HG02571 (cell line): ENCODE results near the gene ARMS2.

Source experiments
- ATAC-seq: cut with Tn5 transposase; IDR thresholded peaks from one replicate; pipeline ENCODE4 v1.9.1; 2021; ENCODE audit warnings: mild to moderate bottlenecking, moderate library complexity; ENCODE audit not compliant: unreplicated experiment

Gene ARMS2

DNA sequence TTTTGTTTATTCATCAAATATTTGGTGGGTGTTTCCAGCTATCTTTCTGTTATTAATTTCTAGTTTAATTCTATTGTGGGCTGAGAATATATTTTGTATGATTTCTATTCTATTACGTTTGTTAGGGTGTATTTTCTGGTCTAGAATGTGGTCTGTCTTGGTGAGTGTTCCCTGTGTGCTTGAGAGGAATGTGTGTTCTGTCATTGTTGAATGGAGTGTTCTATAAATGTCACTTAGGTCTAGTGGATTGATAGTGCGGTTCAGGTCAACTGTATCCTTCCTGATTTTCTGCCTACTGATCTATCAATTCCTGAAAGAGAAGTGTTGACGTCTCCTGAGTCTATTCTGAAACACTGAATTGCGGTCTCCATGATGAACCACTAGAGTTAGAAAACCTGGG is 15.4 kb downstream of the ARMS2 start:
- no peak for ATAC-seq

DNA sequence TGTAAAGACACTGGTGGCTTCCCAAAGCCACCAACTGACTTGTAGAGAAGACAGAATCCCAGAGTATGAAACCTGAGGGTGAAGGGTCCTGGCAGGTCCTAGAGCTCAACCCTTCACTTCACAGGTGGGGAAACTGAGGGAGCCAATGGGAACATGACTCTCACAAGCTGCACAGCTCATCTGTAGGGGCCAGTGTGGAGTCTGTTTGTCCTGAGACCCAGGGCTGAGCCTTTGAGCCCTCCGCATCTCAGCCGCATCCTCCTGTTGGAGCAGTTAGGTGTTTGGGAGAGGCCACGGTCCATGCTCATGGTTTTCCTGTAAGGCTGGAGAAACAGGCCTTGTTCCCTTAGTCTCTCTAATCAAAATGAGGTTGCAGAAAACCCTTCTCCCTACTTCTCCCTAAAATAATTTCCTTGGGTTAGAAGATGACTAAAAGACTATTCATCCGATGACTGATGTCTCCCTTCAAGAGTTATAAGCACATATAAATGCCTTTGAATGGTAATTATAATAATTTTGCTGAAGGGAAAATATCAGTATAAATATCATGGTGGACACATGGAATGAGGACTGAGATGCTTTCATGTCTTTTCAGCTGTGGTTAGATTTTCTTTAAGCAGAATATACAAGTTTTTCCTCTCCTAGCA is 17.2 kb downstream of the ARMS2 start:
- no peak for ATAC-seq

DNA sequence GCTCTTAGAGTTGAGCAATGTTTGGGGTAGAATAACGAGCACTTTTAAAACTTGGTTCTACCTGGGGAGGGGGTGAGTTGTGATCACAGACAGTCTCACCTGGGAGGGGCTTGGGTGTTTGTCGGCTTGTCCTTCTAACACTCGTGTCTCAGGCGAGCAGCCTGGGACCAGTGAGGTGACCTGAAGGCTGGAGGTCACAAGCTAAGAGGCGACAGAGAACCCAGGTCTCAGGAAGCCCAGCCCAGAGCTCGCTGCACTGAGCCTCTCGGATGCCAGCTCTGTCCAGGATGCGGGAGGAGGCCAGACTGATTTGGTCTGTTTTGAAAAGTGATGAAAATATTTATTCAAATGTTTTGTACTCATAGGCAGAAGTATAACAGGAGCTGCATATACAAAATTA is 18.7 kb downstream of the ARMS2 start:
- no peak for ATAC-seq

DNA sequence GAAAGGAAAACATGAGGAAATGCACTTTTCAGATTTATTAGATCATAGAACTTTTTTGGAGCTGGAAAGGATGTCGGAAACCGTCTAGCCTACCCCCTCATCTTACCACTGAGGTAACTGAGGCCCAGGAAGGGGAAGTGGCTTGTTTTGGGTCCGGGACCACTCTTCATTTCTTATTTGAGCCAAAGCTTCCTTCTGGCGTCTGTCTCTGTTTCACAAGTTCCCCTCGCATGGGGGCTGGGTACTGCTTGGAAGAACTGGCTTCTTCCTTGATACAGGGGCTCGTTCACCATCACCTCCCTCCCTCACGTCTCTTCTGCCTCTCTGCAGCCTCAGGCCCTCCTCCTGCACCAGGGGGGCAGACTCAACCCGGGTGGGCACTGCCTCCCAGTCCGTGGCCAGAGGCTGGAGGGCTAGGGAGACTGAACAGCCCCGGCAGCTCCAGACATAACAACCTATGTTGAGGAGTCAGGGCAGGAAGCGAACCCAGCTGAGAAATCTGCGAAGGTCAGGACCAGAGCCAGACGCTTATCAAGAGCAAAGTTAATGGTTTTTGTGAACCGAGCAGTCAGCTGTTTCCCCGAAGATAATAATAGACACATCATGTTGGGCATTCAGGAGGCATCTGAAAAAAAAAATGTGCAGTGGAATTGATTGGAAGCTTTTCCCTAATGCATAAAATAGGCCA is 19.8 kb downstream of the ARMS2 start:
- ATAC-seq: no peak

DNA sequence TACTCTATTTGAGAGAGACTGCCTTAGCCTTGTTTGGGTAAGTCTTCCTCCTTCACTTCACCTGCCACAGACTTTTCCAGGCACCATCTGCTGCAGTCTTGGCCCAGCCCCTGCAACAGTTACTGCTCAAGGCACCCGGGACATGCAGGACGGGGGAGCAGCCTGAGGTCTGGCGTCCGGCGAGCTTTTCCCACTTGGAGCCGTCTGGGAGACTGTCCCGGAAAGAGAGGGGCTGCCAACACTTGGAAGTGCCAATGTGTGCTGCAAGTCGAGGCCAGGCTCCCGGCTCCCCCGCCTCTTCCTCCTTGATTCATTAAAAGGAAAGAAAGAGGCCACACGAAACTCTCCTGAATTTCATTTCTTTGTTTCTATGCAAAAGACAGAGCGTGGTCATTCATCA is 20.6 kb downstream of the ARMS2 start:
- ATAC-seq: no peak

DNA sequence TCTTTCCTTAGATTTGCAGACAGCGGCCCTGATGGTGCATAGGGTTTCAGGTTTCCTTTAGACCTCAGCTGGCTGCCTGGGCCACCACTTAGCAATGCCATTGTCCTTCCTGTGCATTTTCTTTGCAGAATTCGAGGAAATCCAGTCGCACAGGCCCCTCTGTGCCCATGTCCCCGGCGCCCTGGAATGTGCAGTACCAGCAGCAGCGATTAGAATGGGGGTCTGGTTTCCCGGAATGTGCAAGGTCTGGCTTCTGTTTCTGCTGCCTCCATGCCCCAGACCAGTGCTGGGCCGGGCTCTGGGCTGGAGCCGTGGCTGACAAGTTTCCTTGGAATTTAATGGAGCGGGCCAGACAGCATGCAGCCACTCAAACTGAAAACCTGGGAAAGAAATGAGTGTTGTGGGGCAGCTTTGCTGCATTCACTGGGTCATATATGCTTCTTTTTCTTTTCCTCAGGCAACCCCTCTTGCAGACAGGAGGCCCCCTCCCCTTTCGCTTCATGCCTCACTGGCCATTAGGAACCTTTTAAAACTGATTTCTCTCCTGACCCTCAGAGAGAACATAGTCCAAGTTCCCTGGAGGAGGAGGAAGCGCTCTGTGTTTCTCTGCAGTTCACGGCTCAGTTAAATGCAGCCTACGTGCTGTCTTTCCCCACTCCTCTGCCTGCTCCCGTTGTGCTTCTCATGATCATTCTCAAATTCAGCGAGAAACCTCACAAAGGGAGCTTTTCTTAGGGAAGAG is 21.3 kb downstream of the ARMS2 start:
- ATAC-seq: no peak

DNA sequence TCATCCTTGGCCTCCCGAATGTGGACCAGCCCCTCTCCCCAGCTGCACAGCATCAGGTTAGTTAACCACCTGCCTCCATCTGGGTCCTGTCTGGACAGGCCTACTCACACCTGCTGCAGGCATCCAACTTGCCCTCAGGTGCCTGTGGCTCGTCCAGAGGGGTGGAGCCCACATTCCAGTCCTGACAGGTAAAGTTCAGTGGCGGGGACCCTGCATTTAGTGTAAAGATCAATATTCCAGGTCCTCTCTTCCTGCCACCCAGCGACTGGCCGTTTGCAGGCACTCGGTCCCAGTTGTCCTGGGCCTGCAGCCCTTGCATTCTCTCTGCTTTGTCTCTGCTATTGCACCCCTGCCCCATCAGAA is 21.9 kb downstream of the ARMS2 start:
- ATAC-seq: no peak

DNA sequence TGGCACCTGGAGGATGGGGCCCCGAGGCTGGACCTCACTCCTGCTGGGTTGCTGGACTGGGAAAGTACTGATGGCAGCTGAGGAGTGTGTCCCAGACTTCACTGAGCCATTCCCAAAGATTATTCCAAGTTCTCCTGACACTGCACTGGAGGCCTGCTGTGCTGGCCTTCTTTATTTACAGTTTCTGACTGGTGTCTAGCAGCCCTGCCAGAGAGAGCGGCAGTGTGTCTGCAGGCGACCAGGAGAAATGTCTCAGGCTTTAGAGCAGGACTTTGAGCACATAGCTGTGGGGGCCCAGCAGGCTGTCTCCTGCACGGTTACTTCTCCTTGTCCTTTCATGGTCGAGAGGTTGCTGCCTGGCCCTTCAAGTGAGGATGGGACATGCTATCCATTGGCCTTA is 23.0 kb downstream of the ARMS2 start:
- no peak for ATAC-seq

DNA sequence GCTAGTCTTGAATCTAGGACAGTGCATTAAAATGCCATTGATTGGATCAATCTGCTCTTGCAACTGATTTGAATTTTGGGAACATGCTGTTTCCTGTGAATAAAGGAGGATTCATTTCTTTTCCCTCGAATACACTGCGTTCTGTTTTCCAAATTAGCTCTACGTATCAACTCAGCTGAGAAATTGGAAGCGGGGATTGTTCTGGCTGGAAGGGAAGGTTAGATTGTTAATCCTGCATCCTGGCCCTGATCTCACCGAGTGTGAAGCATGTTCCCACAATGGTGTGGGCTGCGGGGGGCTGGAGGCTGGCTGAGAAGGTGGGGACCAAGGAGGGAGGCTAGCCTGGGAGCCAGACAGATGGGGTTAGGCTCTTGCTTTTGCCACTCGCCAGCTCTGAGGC is 24.5 kb downstream of the ARMS2 start:
- no peak for ATAC-seq

DNA sequence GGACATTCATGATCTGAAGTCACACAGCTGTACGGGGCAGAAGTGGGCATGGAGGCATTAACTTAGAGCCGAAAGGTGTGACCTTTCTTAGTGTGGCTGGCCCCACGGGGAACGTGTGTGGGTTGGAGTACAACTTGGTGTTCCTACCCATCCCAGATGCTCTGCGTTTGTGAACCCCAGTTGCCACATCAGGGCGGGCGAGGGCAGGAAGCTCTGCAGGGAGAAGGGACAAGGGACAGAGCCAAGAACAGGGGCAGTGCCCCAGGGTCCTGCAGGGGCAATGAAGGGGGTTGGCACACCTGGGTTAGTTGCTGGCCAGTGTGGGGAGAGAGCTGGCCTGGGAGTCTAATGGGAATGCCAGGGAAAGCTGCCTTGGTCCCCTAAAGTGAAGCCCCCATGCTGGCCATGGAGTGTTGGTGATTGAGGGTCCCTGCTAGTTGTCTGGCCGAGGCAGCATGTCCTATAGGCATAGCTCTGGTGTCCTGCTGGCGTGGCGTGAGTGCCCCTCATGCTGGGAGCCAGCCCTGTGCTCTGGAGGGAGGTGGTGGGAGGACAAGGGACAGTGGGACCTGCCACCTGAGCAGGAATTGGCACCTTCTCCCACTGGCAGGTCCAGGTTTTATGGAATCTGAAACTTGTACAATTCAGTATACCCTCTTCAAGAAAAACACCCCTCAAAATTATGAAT is 25.8 kb downstream of the ARMS2 start:
- ATAC-seq: no peak

DNA sequence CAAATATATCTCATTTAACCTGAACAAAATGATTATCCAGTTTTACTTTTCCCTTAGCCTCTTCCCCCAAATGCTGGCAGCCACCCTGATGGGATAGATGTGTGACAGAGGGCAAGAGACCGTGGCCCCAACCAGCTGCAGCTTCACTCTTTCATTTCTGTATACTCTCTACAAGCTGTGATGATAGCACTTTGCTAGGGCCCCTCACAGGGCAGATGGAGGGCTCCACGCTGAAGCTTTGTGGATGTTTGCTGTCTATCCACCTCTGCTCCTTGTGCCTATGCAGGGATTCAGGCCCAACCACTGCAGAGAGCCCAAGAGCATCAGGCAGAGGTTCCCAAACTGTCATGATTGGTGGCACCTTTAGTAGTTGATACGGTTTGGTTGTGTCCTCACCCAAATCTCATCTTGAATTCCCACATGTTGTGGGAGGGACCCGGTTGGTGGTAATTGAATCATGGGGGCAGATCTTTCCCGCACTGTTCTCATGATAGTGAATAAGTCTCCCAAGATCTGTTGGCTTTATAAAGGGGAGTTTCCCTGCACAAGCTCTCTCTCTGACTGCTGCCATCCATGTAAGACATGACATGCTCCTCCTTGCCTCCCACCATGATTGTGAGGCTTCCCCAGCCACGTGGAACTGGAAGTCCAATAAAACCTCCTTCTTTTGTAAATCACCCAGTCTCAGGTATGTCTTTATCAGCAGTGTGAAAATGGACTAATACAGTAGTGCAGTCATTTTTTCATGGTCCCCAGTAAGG is 27.0 kb downstream of the ARMS2 start:
- ATAC-seq: no peak

DNA sequence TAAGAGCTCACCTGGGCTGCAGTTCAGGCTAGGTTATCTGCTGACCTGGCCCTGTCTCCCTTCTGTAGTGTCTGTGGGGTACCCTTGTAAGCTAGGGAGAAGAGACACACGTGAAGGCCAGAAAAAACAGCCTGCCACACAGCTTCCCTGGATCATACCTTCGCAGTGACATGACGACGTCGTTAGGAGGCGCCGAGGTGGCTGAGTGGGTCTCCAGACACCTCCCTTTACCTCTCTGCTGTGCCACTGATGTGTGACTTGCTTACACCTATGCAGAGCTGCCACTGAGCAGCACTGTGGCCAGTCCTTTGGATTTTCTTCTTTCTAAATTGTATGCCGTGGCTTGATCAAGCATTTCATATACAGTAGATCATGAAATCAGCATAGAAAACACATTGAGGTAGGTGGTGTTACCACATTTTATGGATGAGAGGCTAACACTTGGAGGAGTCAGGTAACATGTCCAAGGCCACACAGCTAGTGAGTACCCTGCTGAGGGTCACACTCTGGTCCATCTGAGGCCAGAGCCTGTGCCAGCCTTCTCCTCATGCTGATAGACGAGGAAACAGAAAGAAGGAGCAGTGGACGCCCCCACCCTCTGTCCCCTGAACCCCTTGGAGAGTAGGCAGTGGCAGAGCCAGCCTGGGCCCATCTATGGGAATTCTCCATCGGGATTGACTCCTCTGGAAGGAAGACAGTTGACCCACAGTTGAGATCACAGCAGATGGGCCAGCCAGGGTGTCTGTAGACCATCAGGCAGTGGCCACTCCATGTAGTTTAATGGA is 30.0 kb downstream of the ARMS2 start:
- no peak for ATAC-seq

DNA sequence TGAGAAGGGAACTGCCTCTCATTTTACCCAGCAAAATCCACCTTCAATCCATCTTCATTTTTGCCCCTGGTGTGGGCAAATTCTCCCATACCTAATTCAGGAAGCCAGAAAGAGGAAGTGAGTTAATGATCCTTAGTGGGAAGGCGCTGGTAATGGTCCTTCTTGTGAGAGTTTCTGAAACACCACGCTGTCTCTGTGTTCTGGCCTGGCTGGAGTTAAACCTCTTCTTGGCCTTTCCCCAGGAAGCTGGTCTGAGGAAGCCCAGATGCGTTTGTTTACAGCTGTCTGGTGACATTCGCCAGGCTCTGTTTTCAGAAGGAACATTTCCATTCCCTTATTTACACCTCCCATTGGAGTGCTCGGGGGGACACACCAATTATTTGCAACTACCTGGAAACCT is 31.2 kb downstream of the ARMS2 start:
- no peak for ATAC-seq

DNA sequence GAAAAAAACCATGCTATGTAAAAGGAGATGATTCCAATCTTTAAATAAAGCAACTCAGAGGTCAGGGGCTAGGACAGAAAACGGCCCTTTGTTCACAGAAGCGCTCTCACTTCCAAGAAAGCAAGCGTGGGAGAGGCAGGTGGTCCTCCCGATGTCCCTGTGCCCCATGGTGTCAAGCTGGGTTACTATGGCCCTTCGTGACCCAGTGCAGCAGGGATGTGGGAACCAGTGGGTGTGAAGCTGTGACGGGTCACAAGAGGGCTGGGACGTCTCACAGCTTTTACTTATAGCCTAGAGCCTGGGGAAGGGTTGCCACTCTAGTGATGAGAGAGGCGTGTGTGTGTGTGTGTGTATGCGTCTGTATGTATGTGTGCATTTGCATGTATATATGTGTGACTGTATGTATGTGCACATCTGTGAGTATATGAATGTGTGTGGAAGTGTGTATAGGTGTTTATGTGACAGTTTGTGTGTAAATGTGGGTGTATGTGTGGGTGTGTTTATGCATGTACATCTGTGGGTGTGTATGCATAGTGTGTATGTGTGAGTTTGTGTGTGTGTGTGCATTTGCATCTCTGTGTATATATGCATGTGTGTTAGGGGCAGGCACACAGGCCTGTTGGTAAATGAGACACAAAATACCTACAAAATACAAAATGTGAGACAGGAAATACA is 32.1 kb downstream of the ARMS2 start:
- ATAC-seq: no peak

DNA sequence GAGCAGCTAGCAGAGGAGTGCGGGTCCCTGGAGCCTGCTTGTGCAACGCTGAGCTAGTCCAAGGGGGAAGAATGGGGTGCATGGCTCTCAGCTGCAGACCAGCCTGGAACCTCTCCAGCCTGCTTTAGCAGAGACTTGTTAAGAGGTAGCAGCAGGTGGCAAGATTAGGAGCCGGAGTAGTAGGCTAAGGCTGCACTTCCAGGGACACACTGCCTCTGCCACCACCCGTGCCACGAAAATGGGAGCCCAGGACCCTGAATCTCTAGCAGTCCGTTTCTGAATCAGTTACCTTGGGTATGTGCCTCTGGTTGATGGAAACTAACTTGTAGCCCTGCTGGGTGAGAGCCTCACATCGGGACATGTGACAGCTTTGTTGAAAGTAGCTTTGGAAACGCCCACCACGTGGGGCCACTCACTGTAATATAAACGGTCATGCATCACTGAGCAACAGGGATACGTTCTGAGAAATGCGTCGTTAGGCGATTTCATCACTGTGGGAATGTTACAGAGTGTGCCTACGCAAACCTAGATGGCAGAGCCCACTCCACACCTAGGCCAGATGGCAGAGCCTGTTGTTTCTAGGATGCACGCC is 32.8 kb downstream of the ARMS2 start:
- ATAC-seq: no peak

DNA sequence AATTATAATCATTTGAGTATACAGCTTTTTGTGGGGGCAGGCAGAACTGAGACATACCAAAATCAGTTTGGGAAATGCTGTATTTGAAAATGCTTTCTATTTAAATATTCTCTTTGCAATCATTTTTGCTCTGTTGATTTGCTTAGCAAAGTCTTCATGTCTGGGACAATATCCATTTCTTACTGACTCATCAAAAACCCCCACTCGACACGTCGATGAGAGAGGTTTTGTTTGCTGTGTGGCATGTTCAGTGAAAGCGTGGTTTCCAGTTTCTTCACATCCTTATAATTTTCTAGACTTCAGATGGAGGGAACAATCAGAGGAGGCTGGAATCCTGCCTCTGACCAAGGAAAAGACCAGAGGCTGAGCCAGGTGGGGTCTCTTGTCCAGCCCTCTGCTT is 35.8 kb downstream of the ARMS2 start:
- ATAC-seq: no peak

DNA sequence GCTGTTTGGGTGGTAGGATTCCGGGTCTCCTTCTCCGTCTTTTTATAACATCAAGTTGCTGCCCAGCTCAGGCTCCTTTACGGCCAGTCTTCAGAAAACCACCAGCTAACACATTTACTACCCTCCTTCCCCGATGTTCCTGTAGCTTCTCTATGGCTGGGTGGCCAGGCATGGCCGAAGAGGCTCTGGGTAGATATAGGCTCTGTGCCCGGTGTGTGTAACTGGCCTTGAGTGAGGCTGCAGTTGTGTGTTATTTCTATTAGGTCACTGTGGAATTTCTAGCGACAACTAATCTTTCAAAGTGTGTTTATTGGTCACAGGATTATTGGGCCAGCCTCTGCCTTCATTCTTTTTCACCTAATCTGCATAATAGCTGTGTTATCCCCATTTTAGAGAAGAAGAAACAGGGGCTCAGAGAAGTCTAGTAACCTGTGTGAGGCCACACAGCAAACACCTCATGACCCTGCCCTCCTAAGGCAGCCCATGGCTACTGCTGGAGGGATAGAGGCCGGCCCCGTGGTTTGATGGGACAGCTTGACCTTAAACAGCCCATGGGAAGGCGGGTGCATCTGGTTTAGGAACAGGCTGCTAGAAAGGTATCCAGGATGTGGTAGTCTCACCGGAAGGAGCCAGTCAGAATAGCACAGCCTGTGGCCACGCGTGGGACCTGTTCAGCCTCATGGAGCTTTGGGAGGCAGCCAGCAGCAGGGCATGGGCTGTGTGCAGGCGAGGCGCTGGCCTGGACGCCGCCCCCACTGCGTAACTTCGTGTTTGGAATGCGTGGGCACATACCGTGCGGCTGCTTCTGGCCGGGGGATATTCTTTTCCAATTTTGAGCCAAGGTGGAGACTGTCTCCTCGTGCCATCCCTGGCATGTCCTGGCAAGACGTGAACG is 36.6 kb downstream of the ARMS2 start:
- no peak for ATAC-seq

DNA sequence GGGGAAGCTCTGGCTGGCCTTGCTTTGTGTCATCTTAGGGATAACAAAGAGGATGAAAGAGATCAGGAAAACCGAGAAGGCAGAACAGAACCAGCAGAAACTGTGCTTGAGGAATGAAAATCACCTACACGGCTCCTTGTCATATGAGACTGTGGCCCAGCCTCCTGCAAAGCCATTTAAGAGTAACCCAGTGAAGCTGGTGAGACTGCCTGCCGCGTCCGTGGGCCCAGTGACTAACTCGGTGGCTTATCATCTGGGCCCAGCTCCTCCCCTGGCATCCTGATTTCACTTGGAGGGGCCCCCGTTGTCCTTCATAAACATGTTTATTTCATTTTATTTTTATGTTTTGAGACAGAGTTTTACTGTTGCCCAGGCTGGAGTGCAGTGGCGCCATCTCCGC is 37.6 kb downstream of the ARMS2 start:
- no peak for ATAC-seq
